ENCODE data around the gene CYS1.
"Not testable (repeated sequence)": the region's sequence is repeated elsewhere in the genome, so short reads cannot be mapped to it uniquely, and the experiment has no call there.

CYS1 gene

DNA sequence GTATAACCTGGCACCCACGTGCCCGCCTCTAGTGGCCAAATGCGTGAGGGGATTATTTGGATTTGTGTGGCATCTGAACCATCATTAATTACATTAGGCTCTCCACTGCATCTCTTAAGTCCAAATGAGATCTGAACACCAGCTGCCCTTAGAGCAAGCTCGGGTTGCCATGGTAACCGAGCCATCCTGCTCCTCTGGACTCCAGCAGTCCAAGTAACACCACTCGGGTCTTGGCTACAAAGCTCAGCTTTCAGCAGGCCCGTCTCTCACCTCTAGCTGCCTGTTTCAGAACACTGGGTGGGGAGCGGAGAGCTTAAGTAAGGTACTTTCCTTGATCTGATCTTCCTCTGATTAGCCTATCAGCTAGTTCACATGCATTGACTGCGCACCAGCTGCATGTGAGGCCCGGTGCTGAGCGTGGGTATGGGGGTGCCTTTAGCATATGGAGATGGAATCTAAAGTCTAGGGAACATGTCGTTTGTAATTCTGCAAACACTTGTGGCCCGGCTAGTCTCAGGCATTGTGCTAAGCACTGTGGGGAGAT is 14.1 kb upstream of the CYS1 start:
- no peak for DNase-seq (ENCODE audit: low read depth in 3 of 3, low spot score in 1 of 3)

DNA sequence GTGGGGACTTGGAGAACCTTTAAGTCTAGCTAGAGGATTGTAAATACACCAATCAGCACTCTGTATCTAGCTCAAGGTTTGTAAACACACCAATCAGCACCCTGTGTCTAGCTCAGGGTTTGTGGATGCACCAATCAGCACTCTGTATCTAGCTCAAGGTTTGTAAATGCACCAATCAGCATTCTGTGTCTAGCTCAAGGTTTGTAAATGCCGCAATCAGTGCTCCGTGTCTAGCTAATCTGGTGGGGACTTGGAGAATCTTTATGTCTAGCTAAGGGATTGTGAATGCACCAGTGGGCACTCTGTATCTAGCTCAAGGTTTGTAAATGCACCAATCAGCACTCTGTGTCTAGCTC is 11.7 kb upstream of the CYS1 start:
- not testable (repeated sequence) for DNase-seq (ENCODE audit: low read depth in 3 of 3, low spot score in 1 of 3)

DNA sequence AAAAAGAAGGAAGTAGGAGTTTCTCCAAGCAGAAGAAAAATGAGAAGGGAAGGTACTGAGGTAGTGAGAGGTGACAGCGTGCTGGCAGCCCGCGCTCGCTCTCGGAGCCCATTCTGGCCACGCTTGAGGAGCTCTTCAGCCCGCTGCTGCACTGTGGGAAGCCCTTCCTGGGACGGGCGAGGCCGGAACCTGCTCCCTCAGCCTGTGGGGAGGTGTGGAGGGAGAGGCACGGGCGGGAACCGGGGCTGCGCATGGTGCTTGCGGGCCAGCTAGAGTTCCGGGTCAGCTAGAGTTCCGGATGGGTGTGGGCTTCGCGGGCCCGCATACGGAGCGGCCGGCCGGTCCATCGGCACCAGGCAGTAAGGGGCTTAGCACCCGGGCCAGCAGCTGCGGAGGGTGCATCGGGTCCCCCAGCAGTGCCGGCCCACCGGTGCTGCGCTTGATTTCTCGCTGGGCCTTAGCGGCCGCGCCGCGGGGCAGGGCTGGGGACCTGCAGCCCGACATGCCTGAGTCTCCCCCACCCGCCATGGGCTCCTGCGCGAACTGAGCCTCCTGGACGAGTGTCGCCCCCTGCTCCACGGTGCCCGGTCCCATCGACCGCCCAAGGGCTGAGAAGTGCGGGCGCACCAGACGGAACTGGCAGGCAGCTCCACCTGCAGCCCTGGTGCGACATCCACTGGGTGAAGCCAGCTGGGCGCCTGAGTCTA is 11.1 kb upstream of the CYS1 start:
- no peak for DNase-seq (ENCODE audit: low read depth in 3 of 3, low spot score in 1 of 3)

DNA sequence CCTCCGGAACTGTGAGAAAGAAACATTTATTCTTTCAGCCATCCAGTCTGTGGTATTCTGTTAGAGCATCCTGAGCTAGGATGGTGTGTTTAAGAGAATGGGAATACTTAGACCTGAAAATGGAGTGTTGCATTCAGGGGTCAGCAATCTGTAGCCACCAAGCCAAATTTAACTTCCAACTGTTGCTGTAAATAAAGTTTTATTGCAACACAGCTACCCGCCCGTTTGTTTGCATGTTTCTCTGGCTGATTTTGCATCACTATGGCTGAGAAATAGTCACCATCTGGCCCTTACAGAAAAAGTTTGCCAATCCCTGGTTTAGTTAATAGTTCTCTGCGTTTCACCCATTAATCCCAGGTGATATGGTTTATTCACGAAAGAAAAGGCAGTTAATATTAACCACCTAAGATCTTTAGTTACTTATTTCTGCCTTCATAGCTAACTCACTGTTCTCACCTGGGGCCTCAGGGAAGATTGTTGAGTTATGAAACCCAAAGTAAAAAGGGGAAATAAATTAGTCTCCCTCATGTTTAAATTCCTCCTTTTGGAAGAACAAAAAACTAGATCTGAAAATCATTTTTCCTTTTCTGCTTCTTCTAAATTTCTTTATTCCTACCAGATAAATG is 9.5 kb upstream of the CYS1 start:
- no peak for DNase-seq (ENCODE audit: low read depth in 3 of 3, low spot score in 1 of 3)

DNA sequence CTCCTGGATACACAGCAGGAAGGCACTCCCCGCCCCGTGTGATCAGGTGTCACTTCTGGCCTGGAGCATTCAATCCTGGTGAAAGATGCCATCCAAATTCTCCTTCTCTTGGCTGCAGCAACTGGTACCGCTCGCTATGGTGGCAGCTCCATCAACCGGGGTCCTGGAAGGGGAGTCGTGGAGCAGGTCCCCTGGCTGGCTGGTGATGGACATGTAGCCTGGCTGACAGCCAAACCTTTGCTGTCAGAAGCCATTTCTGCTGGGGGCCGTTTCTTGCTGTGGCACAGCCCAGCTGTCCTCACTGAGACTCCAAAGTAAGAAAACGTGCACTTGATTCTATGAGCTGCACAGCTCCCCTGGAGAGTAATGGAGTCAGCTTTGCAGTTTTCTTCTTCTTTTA is 7.1 kb upstream of the CYS1 start:
- DNase-seq (ENCODE audit: low read depth in 3 of 3, low spot score in 1 of 3), result no peak

DNA sequence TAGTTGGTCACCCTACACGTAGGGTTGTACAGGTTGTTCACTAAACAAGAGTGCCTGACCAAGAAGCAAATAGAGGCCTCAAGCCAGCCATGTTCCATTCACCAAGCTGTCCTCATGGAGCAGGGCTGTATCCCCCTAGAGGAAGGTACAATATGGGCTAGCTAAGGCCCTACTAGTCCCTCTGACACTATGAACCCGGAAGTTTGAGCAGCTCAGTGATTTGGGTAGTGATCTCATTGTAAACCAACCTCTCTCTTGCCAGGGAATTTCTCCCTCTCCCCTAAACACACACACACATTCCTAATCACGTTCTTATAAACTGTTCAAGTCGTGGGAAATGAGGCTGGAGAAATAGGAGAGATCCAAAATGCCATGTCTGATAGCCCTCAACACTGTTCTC is 6.7 kb upstream of the CYS1 start:
- DNase-seq (ENCODE audit: low read depth in 3 of 3, low spot score in 1 of 3), result no peak

DNA sequence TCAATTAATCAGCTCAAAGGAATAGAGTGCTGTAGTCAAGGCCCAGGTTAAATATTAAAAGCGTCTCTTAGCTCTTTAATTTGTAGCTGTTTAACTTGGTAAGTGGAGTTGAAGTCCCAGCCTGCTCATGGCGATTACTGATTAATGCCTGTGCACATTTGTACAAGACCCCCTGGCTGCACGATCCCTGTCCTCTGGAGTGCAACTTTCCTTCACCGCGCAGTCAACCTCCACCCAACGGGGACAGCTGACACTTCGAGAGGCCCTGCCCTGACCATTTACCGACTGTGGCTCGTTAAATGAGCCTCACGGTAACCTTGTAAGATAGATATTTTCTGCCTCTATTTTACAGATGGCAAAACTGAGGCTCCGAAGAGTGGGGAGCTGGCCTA is 5.5 kb upstream of the CYS1 start:
- no peak for DNase-seq (ENCODE audit: low read depth in 3 of 3, low spot score in 1 of 3)

DNA sequence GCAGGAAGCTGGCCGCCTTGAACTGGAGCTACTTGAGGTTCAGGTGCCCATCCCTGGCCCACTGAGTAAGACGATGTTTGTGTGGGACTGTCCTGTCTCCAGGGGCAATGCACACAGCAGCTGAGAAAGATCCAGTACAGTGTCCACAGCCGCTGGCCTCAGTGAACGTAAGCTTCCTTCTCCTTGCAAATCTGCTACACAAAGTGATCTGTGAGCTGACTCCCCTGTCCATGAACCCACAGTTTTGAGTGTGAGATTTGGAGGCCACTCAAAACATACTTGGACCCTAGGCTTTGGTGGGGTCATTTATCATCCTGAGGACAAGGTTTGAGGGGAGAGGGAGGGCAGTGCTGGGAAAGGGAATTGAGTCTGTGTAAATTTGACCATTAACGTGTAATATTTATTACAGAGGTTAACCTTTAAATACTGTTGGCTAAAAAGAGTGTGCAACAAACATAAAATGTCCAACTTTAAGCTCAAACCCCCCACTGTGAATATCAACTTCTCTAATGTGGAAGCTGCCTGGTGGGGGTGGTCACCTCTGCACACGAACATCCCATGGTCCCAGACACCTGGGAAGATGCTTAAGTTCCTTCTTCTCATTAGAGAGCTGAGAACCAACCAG is 4.9 kb upstream of the CYS1 start:
- DNase-seq (ENCODE audit: low read depth in 3 of 3, low spot score in 1 of 3), result no peak

DNA sequence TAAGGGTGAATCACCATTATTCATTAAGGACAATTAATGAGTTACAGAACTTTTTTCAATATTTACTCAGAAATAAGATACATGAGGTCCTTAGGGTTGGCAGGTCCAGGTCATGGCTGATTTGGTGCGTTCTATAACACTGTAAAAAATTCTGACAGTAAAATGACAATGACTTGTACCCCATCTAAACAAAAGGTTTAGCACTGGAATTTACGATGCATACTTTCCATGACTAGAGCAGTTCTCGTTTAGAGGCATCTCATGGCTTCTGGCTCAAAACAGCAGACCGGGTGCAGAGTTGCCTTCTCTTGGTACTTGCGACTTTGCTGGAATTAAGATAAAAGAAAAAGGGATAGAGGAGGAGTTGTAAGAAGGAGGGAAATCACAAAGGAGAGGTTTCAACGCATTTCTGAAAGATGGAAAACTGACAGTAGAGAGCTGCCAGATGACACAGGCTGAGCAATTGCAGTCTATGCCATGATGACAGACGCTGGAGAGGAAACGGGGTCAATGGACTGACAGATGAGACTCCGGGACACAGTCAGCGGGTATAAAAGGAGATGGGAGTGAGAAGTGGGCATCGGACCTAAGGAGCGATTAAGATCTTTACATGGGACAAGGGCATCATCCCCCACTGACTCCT is 4.1 kb upstream of the CYS1 start:
- DNase-seq (ENCODE audit: low read depth in 3 of 3, low spot score in 1 of 3), result no peak

DNA sequence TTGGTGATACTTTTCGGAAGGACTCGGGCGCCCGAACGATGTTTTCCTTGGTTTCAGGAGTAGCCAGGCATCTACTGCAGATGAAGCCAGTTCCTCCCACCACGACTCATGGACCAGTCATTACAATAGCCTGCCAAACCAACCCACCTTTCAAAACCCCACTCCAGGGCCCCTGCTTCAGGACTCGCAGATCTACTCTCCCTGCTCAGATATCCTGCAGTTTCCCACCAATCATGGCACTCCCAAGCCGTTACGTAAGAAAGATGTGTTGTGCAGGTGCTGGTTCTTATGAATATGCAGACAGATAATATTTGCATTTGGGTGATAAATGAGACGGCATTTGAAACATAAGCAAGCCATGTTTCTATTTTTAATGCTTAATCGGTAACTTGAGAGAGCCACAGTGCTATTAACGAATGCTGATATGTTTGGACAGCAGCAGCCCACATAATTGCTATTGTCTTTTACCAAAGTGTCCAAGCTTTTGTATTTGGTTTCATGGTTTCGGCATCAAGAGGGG is 3.5 kb upstream of the CYS1 start:
- DNase-seq (ENCODE audit: low read depth in 3 of 3, low spot score in 1 of 3), result no peak

DNA sequence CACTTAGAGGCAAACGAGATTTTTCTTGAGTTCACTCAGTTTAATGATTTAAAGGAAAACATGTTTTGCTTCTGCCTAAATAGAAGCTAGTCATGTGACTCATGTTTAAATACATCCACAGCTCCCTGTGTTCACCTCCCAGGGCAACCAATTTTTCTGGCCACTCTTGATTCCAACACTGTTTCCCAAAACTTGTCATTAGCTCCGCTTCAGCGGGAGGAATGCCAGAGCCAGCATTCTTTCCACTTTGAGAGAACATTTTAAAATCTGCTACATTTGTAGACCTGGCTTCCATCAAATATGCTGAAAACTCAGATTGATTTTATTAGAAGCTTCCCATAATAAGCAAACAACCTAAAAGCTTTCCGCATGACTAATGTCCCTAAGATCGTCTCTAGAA is 2.8 kb upstream of the CYS1 start:
- DNase-seq (ENCODE audit: low read depth in 3 of 3, low spot score in 1 of 3), result no peak

DNA sequence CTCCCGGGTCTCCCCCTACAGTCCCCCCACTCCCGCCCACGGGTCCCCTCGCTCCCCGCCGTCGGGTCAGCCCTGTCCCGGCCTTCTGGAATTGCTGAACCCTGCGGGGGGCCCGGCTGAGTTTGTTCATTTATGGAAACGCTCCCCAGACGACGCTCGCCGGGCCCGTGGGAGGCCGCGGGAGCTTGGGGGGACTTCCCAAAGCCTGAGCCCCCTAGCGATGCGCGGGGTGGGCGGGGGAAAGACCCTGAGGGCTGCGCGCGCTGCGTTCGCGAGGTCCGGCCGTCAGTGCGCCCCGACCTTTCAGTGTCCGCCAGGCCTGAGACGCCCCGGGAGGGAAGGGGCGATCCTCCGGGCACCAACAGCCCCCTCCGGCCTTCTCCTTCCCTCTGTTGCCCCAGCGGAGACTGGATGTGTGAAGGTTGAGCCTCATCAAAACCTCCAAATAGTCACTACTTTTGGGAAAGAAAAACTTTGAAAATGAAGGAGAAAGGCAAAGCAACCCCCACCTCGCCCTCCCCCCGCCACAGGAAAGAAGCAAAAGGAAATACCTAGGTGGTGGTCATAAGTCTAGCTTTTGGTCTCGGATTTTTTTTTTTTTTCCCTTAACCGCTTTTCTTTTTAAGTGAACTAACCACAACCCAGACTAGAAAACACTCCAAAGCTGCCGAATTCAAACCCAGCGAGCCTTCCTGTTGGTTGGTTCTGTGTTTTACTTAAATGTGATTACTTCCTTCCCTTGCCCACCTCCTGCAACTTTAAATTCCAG is 509 bp upstream of the CYS1 start:
- no peak for DNase-seq (ENCODE audit: low read depth in 3 of 3, low spot score in 1 of 3)

DNA sequence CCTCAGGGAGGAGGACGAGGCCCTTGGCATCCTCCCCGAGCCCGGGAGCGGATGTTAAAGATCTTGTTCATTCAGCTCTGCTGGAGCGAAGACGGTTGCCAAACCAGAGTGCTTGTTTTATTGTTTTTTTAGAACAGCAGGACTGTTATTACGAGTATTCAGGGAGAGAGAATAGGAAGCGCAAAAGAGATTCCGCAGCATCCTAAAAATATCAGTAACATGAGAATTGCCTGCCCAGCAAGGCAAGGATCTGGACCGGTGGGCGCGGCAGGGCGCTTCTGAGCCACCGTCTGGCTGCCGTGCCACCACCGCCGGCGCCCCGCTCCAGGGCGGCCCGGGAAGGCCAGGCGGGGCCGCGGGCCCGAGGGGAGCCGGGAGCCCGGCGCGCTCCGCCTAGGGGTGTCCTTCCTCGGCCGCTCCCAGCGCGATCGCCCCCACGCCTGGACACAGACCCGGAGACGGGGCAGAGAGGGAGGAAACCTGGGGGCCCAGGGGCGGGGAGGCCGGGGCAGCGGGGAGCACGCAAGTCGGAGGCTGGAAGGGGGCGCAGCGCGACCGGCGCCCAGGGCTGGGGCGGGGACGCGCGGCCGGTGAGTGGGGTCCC is 843 bp downstream of the CYS1 start:
- no peak for DNase-seq (ENCODE audit: low read depth in 3 of 3, low spot score in 1 of 3)

DNA sequence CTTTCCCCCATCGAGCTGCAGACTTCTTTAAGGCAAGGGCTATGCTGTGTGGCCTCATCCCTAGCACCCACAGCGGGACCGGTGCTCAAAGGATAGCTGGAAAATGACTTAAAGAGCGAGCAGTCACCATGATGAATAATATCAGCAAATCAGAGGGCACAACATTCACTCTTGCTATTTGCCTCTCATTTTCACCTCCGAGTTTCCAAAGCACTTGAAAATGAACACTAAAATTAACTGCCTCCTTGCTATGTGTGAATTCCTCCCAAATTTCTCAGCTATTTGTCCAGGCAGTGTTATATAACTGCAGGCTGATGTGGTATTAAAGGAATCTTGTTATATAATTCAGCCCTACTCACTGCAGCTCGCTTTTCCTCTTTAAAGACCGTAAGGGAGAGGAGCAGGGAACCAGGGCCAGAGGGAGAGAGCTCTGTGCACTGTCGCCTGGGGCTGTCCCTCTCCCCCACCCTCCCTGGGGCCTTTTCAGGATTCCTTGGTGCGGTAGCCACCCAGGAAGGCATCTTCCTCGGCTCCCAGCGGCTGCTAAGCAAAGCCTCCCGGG is 1.4 kb downstream of the CYS1 start:
- DNase-seq (ENCODE audit: low read depth in 3 of 3, low spot score in 1 of 3), result no peak

DNA sequence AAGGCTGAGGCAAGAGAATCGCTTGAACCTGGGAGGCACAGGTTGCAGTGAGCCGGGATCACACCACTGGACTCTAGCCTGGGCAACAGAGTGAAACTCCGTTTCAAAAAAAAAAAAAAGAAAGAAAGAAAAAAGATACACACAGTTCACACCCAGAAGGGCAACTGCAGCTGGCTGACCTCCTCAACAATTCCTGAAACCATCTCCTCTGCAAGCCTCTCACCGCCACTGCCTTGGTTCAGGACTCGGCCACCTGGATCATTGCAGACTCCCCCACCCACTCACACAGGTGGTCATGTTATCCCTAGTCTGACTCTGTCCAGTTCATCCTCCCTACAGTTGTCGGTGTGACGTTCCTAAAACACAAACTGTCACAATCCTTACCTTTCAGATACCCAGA is 2.2 kb downstream of the CYS1 start:
- no peak for DNase-seq (ENCODE audit: low read depth in 3 of 3, low spot score in 1 of 3)

DNA sequence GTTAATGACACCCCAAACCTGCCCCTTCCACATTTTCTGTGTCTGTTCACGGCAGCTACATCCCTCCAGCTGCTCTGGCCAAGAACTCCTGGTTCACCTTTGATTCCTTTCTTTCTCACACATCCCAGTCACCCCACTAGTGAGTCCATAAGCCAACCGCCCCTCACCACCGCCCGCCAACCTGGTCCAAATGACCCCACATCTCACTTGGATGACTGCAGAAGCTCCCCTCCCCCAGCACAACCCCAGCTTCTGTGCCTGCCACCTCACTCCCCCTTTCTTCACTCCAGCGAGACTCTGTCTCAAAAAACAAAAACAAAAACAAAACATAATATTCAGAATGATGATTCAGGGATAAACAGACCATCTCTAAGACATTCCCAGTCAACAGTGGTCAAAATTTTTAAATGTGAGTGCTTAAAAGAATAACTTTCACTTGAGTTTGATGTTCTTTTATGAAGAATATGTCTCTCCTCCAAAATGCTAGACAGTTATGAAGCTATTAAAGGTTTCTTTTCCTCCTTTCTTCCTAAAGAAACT is 3.2 kb downstream of the CYS1 start:
- DNase-seq (ENCODE audit: low read depth in 3 of 3, low spot score in 1 of 3), result no peak

DNA sequence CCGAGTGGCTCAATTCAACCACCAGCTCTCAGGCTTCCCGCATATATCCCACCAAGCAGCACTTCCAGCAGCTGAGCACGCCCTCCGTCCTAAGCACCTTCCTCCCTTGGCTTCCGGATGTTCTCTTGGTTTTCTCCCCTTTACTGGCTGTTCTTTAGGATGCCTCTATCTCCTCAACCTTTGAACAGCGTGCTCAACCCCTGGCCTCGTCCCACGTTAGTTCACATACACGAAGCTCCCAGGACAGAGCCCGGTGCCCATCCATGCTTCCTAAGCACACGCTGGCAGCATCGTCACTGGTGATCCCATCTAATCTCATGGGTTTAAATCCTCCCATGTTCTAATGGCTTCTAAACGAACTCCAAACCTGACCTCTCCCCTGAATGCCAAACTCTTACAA is 3.7 kb downstream of the CYS1 start:
- no peak for DNase-seq (ENCODE audit: low read depth in 3 of 3, low spot score in 1 of 3)

DNA sequence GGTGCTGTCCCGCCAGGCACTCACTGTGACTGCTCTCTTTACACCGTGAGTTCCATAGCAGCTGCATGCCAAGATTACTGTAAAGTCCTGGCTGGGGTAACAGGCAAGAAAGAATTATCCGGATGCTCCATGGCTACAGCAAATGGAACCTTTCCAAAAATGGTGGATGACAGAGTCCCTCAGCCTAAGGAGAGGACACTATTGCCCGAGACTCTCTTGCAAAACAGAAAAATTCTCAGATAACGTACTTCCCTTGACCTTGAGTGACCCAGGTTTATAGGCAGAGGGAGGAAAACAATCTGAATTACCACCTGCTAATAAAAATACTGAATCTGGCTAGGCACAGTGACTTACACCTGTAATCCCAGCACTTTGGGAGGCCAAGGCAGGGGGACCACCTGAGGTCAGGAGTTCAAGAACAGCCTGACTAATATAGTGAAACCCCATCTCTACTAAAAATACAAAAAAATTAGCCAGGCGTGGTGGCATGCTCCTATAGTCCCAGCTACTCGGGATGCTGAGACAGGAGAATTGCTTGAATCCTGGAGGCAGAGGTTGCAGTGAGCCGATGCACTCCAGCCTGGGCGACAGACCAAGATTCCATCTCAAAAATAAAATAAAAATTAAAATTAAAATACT is 4.5 kb downstream of the CYS1 start:
- DNase-seq (ENCODE audit: low read depth in 3 of 3, low spot score in 1 of 3), result no peak

DNA sequence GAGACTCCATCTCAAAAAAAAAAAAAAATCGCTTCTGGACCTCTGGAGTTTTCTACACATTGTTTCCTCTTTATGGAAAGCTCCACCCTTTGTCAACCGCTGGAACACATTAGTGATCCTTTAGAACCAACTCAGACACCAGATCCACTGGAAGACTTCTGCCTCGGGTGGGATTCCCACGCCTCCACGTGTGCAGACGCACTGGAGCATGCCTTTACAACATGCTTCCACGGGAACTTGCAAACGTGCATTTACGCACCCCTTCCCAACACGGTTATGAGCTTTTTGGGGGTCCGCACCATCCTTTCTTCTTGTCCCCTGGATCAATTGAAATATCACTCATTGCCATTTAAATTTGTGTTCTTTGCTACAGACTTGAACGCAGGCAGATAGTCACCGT is 5.1 kb downstream of the CYS1 start:
- no peak for DNase-seq (ENCODE audit: low read depth in 3 of 3, low spot score in 1 of 3)

DNA sequence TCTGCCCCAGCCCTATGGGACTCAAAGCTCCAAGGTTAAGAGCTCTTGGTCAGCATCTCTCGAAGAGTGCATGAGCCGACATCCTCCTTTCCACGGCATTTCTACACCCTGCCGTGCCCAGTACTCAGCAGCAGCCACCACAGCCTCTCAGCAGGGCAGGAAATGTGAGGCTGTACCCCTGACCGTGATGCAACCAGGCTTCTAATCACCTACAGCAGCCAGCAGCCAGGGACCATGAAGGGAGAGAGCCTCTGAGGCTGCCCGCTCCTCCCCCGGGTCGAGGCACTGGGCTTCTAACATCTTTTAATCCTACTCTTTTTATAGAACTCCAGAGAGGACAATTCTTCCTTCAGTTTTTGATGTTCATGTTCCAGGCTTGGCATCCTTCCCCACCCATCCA is 6.5 kb downstream of the CYS1 start:
- no peak for DNase-seq (ENCODE audit: low read depth in 3 of 3, low spot score in 1 of 3)
